SK-N-MC (cell line): Measurements from ENCODE around the gene MLST8.

Experiments
- EZH2 ChIP-seq: fragments of 200-600 bp; sonication (generic); IDR thresholded peaks from one replicate; pipeline ENCODE4 v1.6.1; 2017; ENCODE audit warnings: antibody characterized with exemption
- FOXP2 ChIP-seq: optimal IDR thresholded peaks from 2 replicates; pipeline ENCODE3; 2011; ENCODE audit warnings: mild to moderate bottlenecking, moderate library complexity; ENCODE audit not compliant: insufficient read depth; ENCODE audit errors: extremely low read length, control extremely low read depth
- POLR2AphosphoS5 ChIP-seq: IDR thresholded peaks from 2 replicates; pipeline ENCODE4 v1.6.1; 2012; ENCODE audit warnings: mild to moderate bottlenecking, low read depth, low read length, borderline replicate concordance

- no peak for TF ChIP-seq EZH2
- TF ChIP-seq POLR2AphosphoS5 = no peak
- TF ChIP-seq FOXP2 = no peak
Measured at GRCh38 chr16:2157480-2158261, 47.6 kb upstream of the MLST8 start.
